ENCODE results near the gene BTBD8.

DNA sequence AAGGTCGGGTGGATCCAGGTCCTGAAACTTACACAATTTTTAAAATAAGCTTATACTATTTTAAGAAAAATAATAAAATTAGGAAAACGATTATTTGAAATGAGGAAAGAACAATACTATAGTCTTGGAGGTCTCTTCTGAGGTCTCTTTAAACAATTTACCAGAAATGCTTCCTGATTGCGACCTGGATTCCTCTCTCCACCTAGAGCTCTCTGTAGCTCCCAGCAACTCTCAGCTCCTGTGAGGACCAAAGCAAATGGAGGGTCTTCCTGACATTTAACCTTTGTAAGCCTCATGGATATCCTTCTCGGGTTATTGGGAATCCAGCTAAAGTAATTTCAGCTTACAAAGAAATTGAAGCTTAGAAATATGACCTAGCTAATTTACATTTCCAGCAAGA, 886 bp downstream of the BTBD8 start:
- TF ChIP-seq POLR2A (IDR thresholded peaks at IDR 0.05; ENCODE audit: borderline replicate concordance, extremely low read depth, insufficient read depth, insufficient read length) = no peak
- no peak for TF ChIP-seq EZH2phosphoT487 (IDR thresholded peaks at IDR 0.05; ENCODE audit: borderline replicate concordance)
- TF ChIP-seq, protein P1, sequence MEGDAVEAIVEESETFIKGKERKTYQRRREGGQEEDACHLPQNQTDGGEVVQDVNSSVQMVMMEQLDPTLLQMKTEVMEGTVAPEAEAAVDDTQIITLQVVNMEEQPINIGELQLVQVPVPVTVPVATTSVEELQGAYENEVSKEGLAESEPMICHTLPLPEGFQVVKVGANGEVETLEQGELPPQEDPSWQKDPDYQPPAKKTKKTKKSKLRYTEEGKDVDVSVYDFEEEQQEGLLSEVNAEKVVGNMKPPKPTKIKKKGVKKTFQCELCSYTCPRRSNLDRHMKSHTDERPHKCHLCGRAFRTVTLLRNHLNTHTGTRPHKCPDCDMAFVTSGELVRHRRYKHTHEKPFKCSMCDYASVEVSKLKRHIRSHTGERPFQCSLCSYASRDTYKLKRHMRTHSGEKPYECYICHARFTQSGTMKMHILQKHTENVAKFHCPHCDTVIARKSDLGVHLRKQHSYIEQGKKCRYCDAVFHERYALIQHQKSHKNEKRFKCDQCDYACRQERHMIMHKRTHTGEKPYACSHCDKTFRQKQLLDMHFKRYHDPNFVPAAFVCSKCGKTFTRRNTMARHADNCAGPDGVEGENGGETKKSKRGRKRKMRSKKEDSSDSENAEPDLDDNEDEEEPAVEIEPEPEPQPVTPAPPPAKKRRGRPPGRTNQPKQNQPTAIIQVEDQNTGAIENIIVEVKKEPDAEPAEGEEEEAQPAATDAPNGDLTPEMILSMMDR (IDR thresholded peaks at IDR 0.05 in 2 of 3, conservative IDR thresholded peaks at IDR 0.05 in 1 of 3; ENCODE audit: borderline replicate concordance in 1 of 3, insufficient read depth in 1 of 3, low read depth in 2 of 3, low read length in 2 of 3) = no peak
- TF ChIP-seq TCF7L2 (IDR thresholded peaks at IDR 0.05; ENCODE audit: borderline replicate concordance, extremely low read depth, insufficient read depth, insufficient read length) = no peak
- no peak for TF ChIP-seq EZH2 (IDR thresholded peaks at IDR 0.05)
- TF ChIP-seq, protein P2, sequence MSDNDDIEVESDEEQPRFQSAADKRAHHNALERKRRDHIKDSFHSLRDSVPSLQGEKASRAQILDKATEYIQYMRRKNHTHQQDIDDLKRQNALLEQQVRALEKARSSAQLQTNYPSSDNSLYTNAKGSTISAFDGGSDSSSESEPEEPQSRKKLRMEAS (IDR thresholded peaks at IDR 0.05) = no peak
- no peak for TF ChIP-seq ZNF274 (IDR thresholded peaks at IDR 0.05; ENCODE audit: low read depth, low read length)
- TF ChIP-seq SP1 (IDR thresholded peaks at IDR 0.05; ENCODE audit: low read depth) = no peak
- no peak for TF ChIP-seq ZFX (IDR thresholded peaks at IDR 0.05)
- TF ChIP-seq, protein P3, sequence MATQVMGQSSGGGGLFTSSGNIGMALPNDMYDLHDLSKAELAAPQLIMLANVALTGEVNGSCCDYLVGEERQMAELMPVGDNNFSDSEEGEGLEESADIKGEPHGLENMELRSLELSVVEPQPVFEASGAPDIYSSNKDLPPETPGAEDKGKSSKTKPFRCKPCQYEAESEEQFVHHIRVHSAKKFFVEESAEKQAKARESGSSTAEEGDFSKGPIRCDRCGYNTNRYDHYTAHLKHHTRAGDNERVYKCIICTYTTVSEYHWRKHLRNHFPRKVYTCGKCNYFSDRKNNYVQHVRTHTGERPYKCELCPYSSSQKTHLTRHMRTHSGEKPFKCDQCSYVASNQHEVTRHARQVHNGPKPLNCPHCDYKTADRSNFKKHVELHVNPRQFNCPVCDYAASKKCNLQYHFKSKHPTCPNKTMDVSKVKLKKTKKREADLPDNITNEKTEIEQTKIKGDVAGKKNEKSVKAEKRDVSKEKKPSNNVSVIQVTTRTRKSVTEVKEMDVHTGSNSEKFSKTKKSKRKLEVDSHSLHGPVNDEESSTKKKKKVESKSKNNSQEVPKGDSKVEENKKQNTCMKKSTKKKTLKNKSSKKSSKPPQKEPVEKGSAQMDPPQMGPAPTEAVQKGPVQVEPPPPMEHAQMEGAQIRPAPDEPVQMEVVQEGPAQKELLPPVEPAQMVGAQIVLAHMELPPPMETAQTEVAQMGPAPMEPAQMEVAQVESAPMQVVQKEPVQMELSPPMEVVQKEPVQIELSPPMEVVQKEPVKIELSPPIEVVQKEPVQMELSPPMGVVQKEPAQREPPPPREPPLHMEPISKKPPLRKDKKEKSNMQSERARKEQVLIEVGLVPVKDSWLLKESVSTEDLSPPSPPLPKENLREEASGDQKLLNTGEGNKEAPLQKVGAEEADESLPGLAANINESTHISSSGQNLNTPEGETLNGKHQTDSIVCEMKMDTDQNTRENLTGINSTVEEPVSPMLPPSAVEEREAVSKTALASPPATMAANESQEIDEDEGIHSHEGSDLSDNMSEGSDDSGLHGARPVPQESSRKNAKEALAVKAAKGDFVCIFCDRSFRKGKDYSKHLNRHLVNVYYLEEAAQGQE (IDR thresholded peaks at IDR 0.05; ENCODE audit: low read depth) = no peak
- no peak for TF ChIP-seq JUND (IDR thresholded peaks at IDR 0.05)
- no peak for TF ChIP-seq ELF1 (IDR thresholded peaks at IDR 0.05; ENCODE audit: borderline replicate concordance, low read depth)

All from HCT116 (cell line).